ENCODE data around the gene C8B. TPM values are rescaled to one million over a fixed set of nuclear protein-coding genes. Genes with fewer than 3 reads are reported as not detected.

The C8B gene
- total RNA-seq, 2 donors from 2014 or later = not detected

DNA sequence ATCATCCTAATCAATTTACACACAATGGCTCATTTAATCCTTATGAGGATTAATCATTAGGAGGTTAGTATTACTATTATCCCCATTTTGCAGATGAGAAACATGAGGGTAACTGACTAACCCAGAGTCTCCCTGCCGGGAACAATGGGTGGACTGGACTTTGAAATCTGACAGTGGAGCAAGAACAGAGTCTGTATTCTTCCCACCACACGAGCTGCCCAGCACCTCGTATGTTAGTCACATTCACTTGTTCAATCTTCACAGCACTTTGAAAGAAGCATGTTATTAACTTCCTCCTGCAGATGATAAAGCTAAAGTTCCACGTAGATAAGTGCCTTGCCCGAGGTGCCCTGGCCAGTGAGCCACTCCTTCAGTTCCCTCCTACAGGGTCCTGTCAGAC, 12.4 kb downstream of the C8B start:
- DNase-seq (ENCODE audit: low spot score) = no peak
- TF ChIP-seq, protein P1, sequence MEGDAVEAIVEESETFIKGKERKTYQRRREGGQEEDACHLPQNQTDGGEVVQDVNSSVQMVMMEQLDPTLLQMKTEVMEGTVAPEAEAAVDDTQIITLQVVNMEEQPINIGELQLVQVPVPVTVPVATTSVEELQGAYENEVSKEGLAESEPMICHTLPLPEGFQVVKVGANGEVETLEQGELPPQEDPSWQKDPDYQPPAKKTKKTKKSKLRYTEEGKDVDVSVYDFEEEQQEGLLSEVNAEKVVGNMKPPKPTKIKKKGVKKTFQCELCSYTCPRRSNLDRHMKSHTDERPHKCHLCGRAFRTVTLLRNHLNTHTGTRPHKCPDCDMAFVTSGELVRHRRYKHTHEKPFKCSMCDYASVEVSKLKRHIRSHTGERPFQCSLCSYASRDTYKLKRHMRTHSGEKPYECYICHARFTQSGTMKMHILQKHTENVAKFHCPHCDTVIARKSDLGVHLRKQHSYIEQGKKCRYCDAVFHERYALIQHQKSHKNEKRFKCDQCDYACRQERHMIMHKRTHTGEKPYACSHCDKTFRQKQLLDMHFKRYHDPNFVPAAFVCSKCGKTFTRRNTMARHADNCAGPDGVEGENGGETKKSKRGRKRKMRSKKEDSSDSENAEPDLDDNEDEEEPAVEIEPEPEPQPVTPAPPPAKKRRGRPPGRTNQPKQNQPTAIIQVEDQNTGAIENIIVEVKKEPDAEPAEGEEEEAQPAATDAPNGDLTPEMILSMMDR (IDR thresholded peaks at IDR 0.05) = no peak
- H3K4me1 ChIP-seq = no peaks in the 10 kb centered on the region

DNA sequence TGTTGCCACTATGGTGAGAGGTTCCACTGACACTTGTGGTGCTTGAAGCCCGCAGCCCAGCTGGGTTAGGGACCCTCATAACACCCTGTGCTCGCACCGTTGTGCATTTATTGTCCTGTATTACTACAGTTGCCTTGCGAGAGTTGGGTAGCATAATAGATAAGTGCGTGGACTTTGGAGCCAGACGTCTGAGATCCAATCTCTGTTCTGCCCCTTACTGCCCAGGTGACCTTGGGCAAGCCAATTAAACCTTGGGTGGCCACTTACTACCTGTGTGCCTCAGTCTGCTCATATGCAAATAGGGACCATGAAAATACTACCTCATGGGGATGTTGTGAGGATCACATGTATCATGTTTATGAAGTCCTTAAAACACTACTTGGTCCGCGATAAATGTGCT, 13.3 kb downstream of the C8B start:
- Histone ChIP-seq H3K27ac (no peak overlapping the region), H3K4me3 (no peak overlapping the region), H3K4me1 (no peaks in the 10 kb centered on the region), H3K27me3 (no peaks in the 10 kb centered on the region), H3K9me3 (no peaks in the 10 kb centered on the region), H3K36me3 (no peaks in the 10 kb centered on the region)
- TF ChIP-seq, protein P1 (IDR thresholded peaks at IDR 0.05) = no peak
- no peak for DNase-seq (ENCODE audit: low spot score)

More for the DNA sequence above, 12.4 kb downstream of the C8B start:
- no peaks in the 10 kb centered on the region for H3K27me3 ChIP-seq
- H3K4me3 ChIP-seq = no peak overlapping the region
- no peaks in the 10 kb centered on the region for H3K9me3 ChIP-seq
- no peaks in the 10 kb centered on the region for H3K36me3 ChIP-seq
- H3K27ac ChIP-seq = no peak overlapping the region

DNA sequence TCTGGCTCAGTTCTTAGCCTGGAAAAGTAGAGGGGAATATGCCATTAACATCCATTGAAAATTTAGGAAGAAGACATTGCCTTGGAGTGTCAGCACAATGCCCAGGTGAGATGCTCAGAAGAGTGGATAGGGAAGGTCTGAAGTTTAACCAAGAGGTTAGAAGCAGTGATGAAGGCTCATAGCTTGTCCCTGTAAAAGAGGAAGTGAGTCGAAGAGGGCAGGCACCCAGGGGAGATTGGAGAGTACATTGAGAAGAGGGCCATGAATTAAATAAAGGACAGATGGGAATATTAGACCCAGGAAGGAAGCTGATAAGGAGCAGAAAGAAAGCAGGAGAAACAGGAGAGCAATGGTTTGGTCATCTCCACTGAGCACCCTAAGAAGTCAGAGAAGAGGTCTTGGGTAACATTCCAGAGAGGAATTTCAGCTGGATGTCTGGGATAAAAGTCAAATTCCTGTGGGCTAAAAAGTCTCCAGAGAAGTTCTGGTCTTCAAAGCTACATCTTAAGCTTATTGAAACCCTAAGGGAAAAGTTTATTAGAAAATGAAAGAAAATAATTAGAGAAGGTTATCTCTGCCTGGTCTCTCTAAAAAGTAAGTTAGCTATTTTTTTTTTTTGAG, 17.3 kb downstream of the C8B start:
- Histone ChIP-seq H3K4me3 (no peak overlapping the region), H3K36me3 (no peaks in the 10 kb centered on the region), H3K4me1 (no peaks in the 10 kb centered on the region), H3K9me3 (no peaks in the 10 kb centered on the region), H3K27ac (no peak overlapping the region), H3K27me3 (no peaks in the 10 kb centered on the region)
- TF ChIP-seq, protein P1 (IDR thresholded peaks at IDR 0.05) = no peak
- DNase-seq (ENCODE audit: low spot score) = no peak

DNA sequence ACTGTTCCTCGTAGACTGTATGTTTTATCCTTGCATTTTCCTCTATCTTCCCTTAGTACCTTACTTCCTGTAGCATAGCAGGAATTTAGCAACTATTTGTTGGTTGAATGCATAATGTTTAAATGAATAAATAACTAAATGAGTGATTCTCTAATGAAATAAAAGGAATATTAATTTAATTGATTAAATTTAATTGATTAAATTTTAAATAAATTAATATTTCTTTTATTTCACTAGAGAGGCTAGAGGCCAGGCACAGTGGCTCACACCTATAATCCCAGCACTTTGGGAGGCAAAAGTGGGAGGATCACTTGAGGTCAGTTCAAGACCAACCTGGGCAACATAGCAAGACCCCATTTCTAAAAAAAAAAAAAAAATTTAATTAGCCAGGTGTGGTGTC, 25.8 kb downstream of the C8B start:
- no peaks in the 10 kb centered on the region for H3K27me3 ChIP-seq
- DNase-seq (ENCODE audit: low spot score) = no peak
- no peak overlapping the region for H3K4me3 ChIP-seq
- TF ChIP-seq, protein P1 (IDR thresholded peaks at IDR 0.05) = no peak
- H3K27ac ChIP-seq = no peak overlapping the region
- H3K36me3 ChIP-seq = no peaks in the 10 kb centered on the region
- no peaks in the 10 kb centered on the region for H3K4me1 ChIP-seq
- H3K9me3 ChIP-seq = no peaks in the 10 kb centered on the region

DNA sequence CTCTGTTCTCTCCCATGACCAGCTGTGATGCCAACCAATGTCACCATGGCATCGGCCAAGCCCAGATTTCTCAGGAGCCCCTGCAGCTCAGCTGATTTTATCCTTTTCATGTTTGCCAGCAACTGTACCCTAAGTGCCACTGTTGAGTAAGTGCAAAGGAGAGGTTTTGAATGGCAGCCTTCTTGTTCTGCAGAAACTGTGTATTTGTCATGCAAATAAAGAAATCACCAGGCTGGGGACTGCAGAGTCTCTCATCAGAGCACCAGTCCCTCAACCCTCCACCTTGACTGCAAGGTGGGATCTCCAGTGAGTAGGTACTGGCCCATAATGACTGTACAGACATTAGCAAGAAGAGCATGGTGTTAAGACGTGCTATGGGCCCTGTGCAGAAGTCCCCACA, 26.6 kb downstream of the C8B start:
- TF ChIP-seq, protein P1 (IDR thresholded peaks at IDR 0.05) = no peak
- Histone ChIP-seq H3K27ac (no peak overlapping the region), H3K4me3 (no peak overlapping the region), H3K27me3 (no peaks in the 10 kb centered on the region), H3K9me3 (no peaks in the 10 kb centered on the region), H3K36me3 (no peaks in the 10 kb centered on the region), H3K4me1 (no peaks in the 10 kb centered on the region)
- no peak for DNase-seq (ENCODE audit: low spot score)

DNA sequence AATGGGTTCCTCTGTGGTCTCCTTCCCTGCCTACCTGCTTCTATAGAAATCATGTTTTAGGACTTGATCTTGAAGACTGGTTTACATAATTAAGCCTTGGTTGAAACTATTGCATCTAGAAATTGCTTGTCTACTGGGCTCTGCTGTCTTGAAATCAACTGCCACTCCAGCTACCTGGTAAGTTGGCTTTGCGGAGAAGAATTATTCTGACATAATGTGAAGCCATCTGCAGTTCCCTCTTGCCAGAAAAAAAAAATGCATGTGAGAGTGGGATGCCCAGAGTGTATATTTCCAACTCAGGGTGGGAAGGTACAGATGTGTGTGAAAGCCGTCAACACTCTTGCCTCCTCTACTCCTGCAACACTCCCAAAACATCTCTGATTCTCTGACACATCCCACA, 27.2 kb downstream of the C8B start:
- TF ChIP-seq, protein P1 (IDR thresholded peaks at IDR 0.05) = no peak
- H3K27me3 ChIP-seq = no peaks in the 10 kb centered on the region
- no peak for DNase-seq (ENCODE audit: low spot score)

More for the DNA sequence above, 27.2 kb downstream of the C8B start:
- Histone ChIP-seq H3K36me3 (no peaks in the 10 kb centered on the region), H3K27ac (no peak overlapping the region), H3K4me3 (no peak overlapping the region), H3K9me3 (no peaks in the 10 kb centered on the region), H3K4me1 (no peaks in the 10 kb centered on the region)
